K562 (cell line): ENCODE results near the gene ARHGAP4. TPM values are rescaled to one million over a fixed set of nuclear protein-coding genes. Genes with fewer than 3 reads are reported as not detected.

Experiments used
- BRD9 ChIP-seq: fragments of 450-650 bp; IDR thresholded peaks from 2 replicates; pipeline ENCODE4 v1.6.1; 2018; ENCODE audit warnings: low read depth; ENCODE audit not compliant: partially characterized antibody
- CBFB ChIP-seq: sonication (generic); formaldehyde crosslinking; IDR thresholded peaks from 2 replicates; pipeline ENCODE4 v1.4.0; 2020; ENCODE audit warnings: mild to moderate bottlenecking, missing genetic modification reagents
- EP300 ChIP-seq: IDR thresholded peaks from 2 replicates; pipeline ENCODE4 v1.6.1; 2012; ENCODE audit warnings: low read length, improper control_type of control experiment
- GATAD2B ChIP-seq: fragments of 450-650 bp; IDR thresholded peaks from 2 replicates; pipeline ENCODE4 v1.6.1; 2017; ENCODE audit warnings: mild to moderate bottlenecking, borderline replicate concordance
- GTF2F1 ChIP-seq: IDR thresholded peaks from 2 replicates; pipeline ENCODE4 v1.6.1; 2011; ENCODE audit warnings: low read depth, low read length, improper control_type of control experiment
- MAFK ChIP-seq: IDR thresholded peaks from 2 replicates; pipeline ENCODE4 v1.6.1; 2011; ENCODE audit warnings: low read length, improper control_type of control experiment
- NRF1 ChIP-seq, 2 experiments: fragments of 450-650 bp; IDR thresholded peaks in 1 of 2; conservative IDR thresholded peaks in 1 of 2; 2 replicates each; pipeline ENCODE4 v1.6.1; 2014; ENCODE audit warnings: mild to moderate bottlenecking in 2 of 2
- PHB2 ChIP-seq: fragments of 450-650 bp; IDR thresholded peaks from 2 replicates; pipeline ENCODE4 v1.6.1; 2017; ENCODE audit warnings: low read depth
- RFX7 ChIP-seq: fragments of 250-450 bp; sonication (Bioruptor Pico); IDR thresholded peaks from 2 replicates; pipeline ENCODE4 v1.5.1; 2021; ENCODE audit warnings: mild to moderate bottlenecking
- RUNX1 ChIP-seq: sonication (generic); IDR thresholded peaks from 2 replicates; pipeline ENCODE4 v1.6.1; 2016; ENCODE audit warnings: antibody characterized with exemption, low read depth
- SAP30 ChIP-seq: fragments of 200-600 bp; sonication (generic); IDR thresholded peaks from 2 replicates; pipeline ENCODE4 v1.6.1; 2012; ENCODE audit warnings: borderline replicate concordance, low read depth, mild to moderate bottlenecking, moderate library complexity, low read length, control low read depth, inconsistent platforms; ENCODE audit not compliant: insufficient read depth, poor library complexity, severe bottlenecking
- SOX6 ChIP-seq: fragments of 450-650 bp; IDR thresholded peaks from 2 replicates; pipeline ENCODE4 v1.6.1; 2014; ENCODE audit warnings: mild to moderate bottlenecking
- SP1 ChIP-seq: sonication (generic); formaldehyde crosslinking; IDR thresholded peaks from 2 replicates; pipeline ENCODE4 v1.8.1; 2022; ENCODE audit warnings: mild to moderate bottlenecking, missing genetic modification reagents
- SUPT5H ChIP-seq: fragments of 450-650 bp; IDR thresholded peaks from 2 replicates; pipeline ENCODE4 v1.6.1; 2016
- ZNF23 ChIP-seq: fragments of 250-450 bp; sonication (Bioruptor Pico); IDR thresholded peaks from 2 replicates; pipeline ENCODE4 v1.4.0; 2020; ENCODE audit warnings: mild to moderate bottlenecking
- ZNF316 ChIP-seq: fragments of 450-650 bp; IDR thresholded peaks from 2 replicates; pipeline ENCODE4 v1.6.1; 2016
- ZNF717 ChIP-seq: fragments of 250-450 bp; sonication (Bioruptor Pico); IDR thresholded peaks from 2 replicates; pipeline ENCODE4 v1.5.0; 2021
- polyA plus RNA-seq, 8 experiments: library from polyadenylated mRNA; depleted of rRNA in 4 of 8; stranded (reverse) in 5 of 8; unstranded in 3 of 8; fragments of >200 nt; fragmentation: Nextera tagmentation in 2 of 8; fragmentation: Illumina TruSeq in 1 of 8; extraction: Ambion mirVana in 2 of 8; extraction: Trizol in 1 of 8; gene quantifications; 2 replicates each; pipeline versions ENCODE4 v1.2.1 to v1.2.3, GENCODE V29; 2011 to 2014; ENCODE audit warnings: inconsistent platforms in 1 of 8, missing spikeins in 1 of 8
- total RNA-seq, 7 experiments: library from RNA; depleted of rRNA in 6 of 7; stranded (reverse); fragments of >200 nt in 6 of 7; fragmentation: Illumina TruSeq in 2 of 7; extraction: Trizol in 2 of 7; gene quantifications; 2 replicates each; pipeline versions ENCODE4 v1.2.1 to v1.2.3, GENCODE V29; 2011 to 2021; ENCODE audit warnings: low replicate concordance in 1 of 7
- TF ChIP-seq, protein P1 (sequence below), 3 experiments: fragments of 200-800 bp in 1 of 3; sonication (Bioruptor generic) in 1 of 3; sonication (generic) in 1 of 3; formaldehyde crosslinking in 1 of 3; IDR thresholded peaks; 2 replicates each; pipeline versions ENCODE4 v1.6.1 to v1.8.0; 2016 to 2022; ENCODE audit warnings: mild to moderate bottlenecking in 2 of 3, missing compliant biosample characterization in 2 of 3, missing genetic modification characterization in 2 of 3, missing genetic modification reagents in 1 of 3
- TF ChIP-seq, protein P2 (sequence below): sonication (generic); formaldehyde crosslinking; IDR thresholded peaks from 2 replicates; pipeline ENCODE4 v1.8.1; 2023; ENCODE audit warnings: mild to moderate bottlenecking, missing genetic modification reagents
- TF ChIP-seq, protein P3 (sequence below): sonication (generic); formaldehyde crosslinking; IDR thresholded peaks from 2 replicates; pipeline ENCODE4 v1.8.1; 2023; ENCODE audit warnings: missing genetic modification reagents, mild to moderate bottlenecking, borderline replicate concordance
- TF ChIP-seq, protein P4 (sequence below): fragments of 450-650 bp; IDR thresholded peaks from 2 replicates; pipeline ENCODE4 v1.6.1; 2016

The ARHGAP4 gene
- total and polyA plus RNA-seq, 9 of the 15 experiments (the other 6 are each of a cell fraction or from before 2014, with no cell fraction given): 0.30 to 81.8 (median 13.5) TPM

DNA sequence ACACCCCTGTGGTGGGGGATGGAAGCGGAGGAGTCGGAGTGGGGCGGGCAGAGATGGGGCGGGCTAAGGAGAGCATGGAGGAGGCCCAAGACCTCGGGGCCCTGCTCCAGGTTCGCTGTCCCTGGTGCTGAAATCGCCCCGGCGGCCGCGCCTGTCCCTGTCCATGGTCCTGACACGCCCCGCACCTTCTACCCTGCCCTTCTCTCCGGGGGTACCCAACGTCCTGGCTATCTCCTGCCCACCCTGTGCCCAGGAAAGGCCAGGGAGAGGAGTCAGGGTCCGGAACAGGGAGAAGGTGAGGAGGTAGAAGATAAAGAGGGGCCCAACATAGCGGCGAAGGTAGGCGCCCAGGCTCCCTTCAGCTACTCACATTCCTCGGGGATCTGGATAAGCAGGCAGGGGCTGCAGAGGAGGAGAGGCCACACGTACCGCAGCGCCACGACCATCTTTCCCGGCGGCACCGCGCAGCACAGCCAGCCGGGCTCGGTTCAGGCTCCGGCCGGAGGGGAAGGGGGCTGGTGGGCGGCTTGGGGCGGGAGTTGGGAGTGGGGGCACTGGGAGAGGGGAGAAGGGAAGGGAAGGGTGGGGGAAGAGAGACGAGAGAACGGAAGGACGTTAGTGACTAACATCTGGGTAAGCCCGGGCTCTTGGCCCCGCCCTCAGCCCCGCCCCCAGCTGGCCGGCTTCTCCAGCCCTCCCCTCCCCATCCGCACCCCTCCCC, 50.5 kb downstream of the ARHGAP4 start (continued):
- no peak for TF ChIP-seq NRF1 (conservative IDR thresholded peaks at IDR 0.05 in 1 of 2, IDR thresholded peaks at IDR 0.05 in 1 of 2)
- TF ChIP-seq RFX7 (CRISPR knock-in tag): no peak
- no peak for TF ChIP-seq ZNF717 (CRISPR knock-in tag)
- TF ChIP-seq ZNF316: no peak
- TF ChIP-seq ZNF23 (CRISPR knock-in tag): no peak
- TF ChIP-seq, protein P1, sequence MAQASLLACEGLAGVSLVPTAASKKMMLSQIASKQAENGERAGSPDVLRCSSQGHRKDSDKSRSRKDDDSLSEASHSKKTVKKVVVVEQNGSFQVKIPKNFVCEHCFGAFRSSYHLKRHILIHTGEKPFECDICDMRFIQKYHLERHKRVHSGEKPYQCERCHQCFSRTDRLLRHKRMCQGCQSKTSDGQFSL (CRISPR knock-in tag; IDR thresholded peaks at IDR 0.05): peak; percentile 79
- TF ChIP-seq, protein P1 (tag; IDR thresholded peaks at IDR 0.05): no peak
- TF ChIP-seq, protein P2, sequence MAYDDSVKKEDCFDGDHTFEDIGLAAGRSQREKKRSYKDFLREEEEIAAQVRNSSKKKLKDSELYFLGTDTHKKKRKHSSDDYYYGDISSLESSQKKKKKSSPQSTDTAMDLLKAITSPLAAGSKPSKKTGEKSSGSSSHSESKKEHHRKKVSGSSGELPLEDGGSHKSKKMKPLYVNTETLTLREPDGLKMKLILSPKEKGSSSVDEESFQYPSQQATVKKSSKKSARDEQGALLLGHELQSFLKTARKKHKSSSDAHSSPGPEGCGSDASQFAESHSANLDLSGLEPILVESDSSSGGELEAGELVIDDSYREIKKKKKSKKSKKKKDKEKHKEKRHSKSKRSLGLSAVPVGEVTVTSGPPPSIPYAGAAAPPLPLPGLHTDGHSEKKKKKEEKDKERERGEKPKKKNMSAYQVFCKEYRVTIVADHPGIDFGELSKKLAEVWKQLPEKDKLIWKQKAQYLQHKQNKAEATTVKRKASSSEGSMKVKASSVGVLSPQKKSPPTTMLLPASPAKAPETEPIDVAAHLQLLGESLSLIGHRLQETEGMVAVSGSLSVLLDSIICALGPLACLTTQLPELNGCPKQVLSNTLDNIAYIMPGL (CRISPR knock-in tag): peak; percentile 99
- TF ChIP-seq BRD9: no peak
- no peak for TF ChIP-seq GATAD2B
- TF ChIP-seq, protein P3, sequence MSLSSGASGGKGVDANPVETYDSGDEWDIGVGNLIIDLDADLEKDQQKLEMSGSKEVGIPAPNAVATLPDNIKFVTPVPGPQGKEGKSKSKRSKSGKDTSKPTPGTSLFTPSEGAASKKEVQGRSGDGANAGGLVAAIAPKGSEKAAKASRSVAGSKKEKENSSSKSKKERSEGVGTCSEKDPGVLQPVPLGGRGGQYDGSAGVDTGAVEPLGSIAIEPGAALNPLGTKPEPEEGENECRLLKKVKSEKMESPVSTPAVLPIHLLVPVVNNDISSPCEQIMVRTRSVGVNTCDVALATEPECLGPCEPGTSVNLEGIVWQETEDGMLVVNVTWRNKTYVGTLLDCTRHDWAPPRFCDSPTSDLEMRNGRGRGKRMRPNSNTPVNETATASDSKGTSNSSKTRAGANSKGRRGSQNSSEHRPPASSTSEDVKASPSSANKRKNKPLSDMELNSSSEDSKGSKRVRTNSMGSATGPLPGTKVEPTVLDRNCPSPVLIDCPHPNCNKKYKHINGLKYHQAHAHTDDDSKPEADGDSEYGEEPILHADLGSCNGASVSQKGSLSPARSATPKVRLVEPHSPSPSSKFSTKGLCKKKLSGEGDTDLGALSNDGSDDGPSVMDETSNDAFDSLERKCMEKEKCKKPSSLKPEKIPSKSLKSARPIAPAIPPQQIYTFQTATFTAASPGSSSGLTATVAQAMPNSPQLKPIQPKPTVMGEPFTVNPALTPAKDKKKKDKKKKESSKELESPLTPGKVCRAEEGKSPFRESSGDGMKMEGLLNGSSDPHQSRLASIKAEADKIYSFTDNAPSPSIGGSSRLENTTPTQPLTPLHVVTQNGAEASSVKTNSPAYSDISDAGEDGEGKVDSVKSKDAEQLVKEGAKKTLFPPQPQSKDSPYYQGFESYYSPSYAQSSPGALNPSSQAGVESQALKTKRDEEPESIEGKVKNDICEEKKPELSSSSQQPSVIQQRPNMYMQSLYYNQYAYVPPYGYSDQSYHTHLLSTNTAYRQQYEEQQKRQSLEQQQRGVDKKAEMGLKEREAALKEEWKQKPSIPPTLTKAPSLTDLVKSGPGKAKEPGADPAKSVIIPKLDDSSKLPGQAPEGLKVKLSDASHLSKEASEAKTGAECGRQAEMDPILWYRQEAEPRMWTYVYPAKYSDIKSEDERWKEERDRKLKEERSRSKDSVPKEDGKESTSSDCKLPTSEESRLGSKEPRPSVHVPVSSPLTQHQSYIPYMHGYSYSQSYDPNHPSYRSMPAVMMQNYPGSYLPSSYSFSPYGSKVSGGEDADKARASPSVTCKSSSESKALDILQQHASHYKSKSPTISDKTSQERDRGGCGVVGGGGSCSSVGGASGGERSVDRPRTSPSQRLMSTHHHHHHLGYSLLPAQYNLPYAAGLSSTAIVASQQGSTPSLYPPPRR: peak; percentile 98
- no peak for TF ChIP-seq MAFK
- no peak for TF ChIP-seq SOX6
- TF ChIP-seq CBFB: peak; percentile 88; the same call in 1 of the 2 replicates
- TF ChIP-seq SUPT5H: no peak
- TF ChIP-seq SAP30: peak; percentile 89
- no peak for TF ChIP-seq RUNX1
- TF ChIP-seq SP1 (CRISPR knock-in tag): peak; percentile 86
- no peak for TF ChIP-seq PHB2
- TF ChIP-seq, protein P4, sequence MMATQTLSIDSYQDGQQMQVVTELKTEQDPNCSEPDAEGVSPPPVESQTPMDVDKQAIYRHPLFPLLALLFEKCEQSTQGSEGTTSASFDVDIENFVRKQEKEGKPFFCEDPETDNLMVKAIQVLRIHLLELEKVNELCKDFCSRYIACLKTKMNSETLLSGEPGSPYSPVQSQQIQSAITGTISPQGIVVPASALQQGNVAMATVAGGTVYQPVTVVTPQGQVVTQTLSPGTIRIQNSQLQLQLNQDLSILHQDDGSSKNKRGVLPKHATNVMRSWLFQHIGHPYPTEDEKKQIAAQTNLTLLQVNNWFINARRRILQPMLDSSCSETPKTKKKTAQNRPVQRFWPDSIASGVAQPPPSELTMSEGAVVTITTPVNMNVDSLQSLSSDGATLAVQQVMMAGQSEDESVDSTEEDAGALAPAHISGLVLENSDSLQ: no peak
- TF ChIP-seq EP300: no peak
- no peak for TF ChIP-seq GTF2F1
